Panc1 (cell line): ENCODE measurements around the gene ZBTB37. TPM values are rescaled to one million over a fixed set of nuclear protein-coding genes. Genes with fewer than 3 reads are reported as not detected.

Experiments
- ATAC-seq: fragments of 200-7000 bp; cut with Tn5 transposase; 2 replicates; pipeline ENCODE4 v1.9.1; 2020; ENCODE audit warnings: mild to moderate bottlenecking, moderate library complexity
- BruUV-seq: library from RNA; stranded (reverse); fragments of 400-500 nt; replicated peaks from 2 replicates; lab custom pipeline; 2021; lab: Mats Ljungman, UMichigan
- CTCF ChIA-PET: fragments of 300-600 bp; sonication (Branson Sonifier 250); formaldehyde crosslinking; loops from one replicate; lab custom pipeline; 2022; ENCODE audit warnings: antibody characterized with exemption; lab: Charles Lee
- POLR2A ChIA-PET: fragments of 300-600 bp; sonication (Branson Sonifier 250); formaldehyde crosslinking; loops from one replicate; lab custom pipeline; 2022; ENCODE audit warnings: antibody characterized with exemption; lab: Charles Lee
- DNase-seq: peaks from one replicate; pipeline ENCODE4 v3.0.0-alpha.2; 2010; ENCODE audit warnings: low read depth, low spot score
- H3K27ac ChIP-seq: 2 replicates; pipeline ENCODE4 v1.5.1; 2011; ENCODE audit warnings: mild to moderate bottlenecking, low read length, inconsistent platforms
- H3K27me3 ChIP-seq: fragments of 200-500 bp; sonication (Bioruptor generic); 2 replicates; pipeline ENCODE4 v1.6.0; 2014; ENCODE audit warnings: low read length, inconsistent platforms; ENCODE audit not compliant: control insufficient read depth, insufficient read depth
- H3K36me3 ChIP-seq: fragments of 200-500 bp; sonication (Bioruptor generic); 2 replicates; pipeline ENCODE4 v1.5.1; 2014; ENCODE audit warnings: inconsistent platforms, mild to moderate bottlenecking, low read length, moderate library complexity; ENCODE audit not compliant: control insufficient read depth, insufficient read depth
- H3K4me1 ChIP-seq: 2 replicates; pipeline ENCODE4 v1.5.1; 2011; ENCODE audit warnings: inconsistent platforms, mild to moderate bottlenecking, low read length, moderate library complexity; ENCODE audit not compliant: control insufficient read depth, insufficient read depth
- H3K4me3 ChIP-seq, 2 experiments: 2 replicates each; pipeline ENCODE4 v1.5.1; 2011 to 2012; ENCODE audit warnings: low read depth in 2 of 2, low read length in 2 of 2, mild to moderate bottlenecking in 2 of 2, inconsistent platforms in 1 of 2, moderate library complexity in 1 of 2
- H3K9me3 ChIP-seq: fragments of 200-500 bp; sonication (Bioruptor generic); 2 replicates; pipeline ENCODE4 v1.5.1; 2014; ENCODE audit warnings: low read depth, mild to moderate bottlenecking, inconsistent platforms, low read length, moderate library complexity; ENCODE audit not compliant: control insufficient read depth, insufficient read depth
- CTCF ChIP-seq: fragments of 450-650 bp; IDR thresholded peaks from 2 replicates; pipeline ENCODE4 v1.5.1; 2017; ENCODE audit warnings: mild to moderate bottlenecking
- POLR2AphosphoS5 ChIP-seq: IDR thresholded peaks from 2 replicates; pipeline ENCODE4 v1.6.1; 2012; ENCODE audit warnings: mild to moderate bottlenecking, low read depth, low read length, moderate library complexity
- REST ChIP-seq, 2 experiments: IDR thresholded peaks; 2 replicates each; pipeline ENCODE4 v1.6.1; 2011 to 2012; ENCODE audit warnings: low read depth in 2 of 2, control low read depth in 1 of 2, low read length in 1 of 2, mild to moderate bottlenecking in 1 of 2, moderate library complexity in 1 of 2; ENCODE audit not compliant: insufficient read depth in 1 of 2
- SIN3A ChIP-seq: IDR thresholded peaks from 2 replicates; pipeline ENCODE4 v1.6.1; 2012; ENCODE audit warnings: low read depth, mild to moderate bottlenecking, low read length, moderate library complexity, borderline replicate concordance; ENCODE audit not compliant: insufficient read depth
- TCF7L2 ChIP-seq: IDR thresholded peaks from 2 replicates; pipeline ENCODE4 v1.6.1; 2011; ENCODE audit warnings: mild to moderate bottlenecking, low read depth, low read length, inconsistent platforms
- in situ Hi-C: cut with HindIII; loops from 2 replicates; pipeline ENCODE4 v1.10.0; 2016; ENCODE audit warnings: low sequenced_read_pairs, low pct_unique_long_range_greater_than_20kb
- intact Hi-C: fragments of 100-400 bp; cut with micrococcal nuclease; formaldehyde crosslinking; loops from one replicate; pipeline ENCODE4 v1.10.0; 2022; ENCODE audit not compliant: unreplicated experiment
- total RNA-seq: library from RNA; stranded (reverse); gene quantifications from one replicate; pipeline ENCODE4 v1.2.1, GENCODE V29; 2021; ENCODE audit not compliant: unreplicated experiment

The ZBTB37 gene
- total RNA-seq, 1 experiment from 2014 or later = 11.6 TPM

GRCh38 chr1:173821680-173822079 is 46.5 kb upstream of the ZBTB37 start:
- ATAC-seq (no peak), DNase-seq (no peak)
- H3K9me3 ChIP-seq = no peaks in the 10 kb centered on the region; the same call in 1 of the 2 replicates
- H3K27me3 ChIP-seq = no peaks in the 10 kb centered on the region
- no TSS peak for BruUV-seq
- TF ChIP-seq POLR2AphosphoS5 (no peak), REST (IDR thresholded peaks at IDR 0.05; ENCODE audit: insufficient read depth in 1 of 2, low read depth in 2 of 2, low read length in 1 of 2) (no peak), SIN3A (no peak), CTCF (no peak), TCF7L2 (no peak)
- peaks cover 5% of the 10 kb centered on the region for H3K36me3 ChIP-seq
- ChIA-PET CTCF (no interaction called here), POLR2A (no interaction called here)
- no peak overlapping the region for H3K4me3 ChIP-seq
- no peak overlapping the region for H3K27ac ChIP-seq
- peaks cover 16% of the 10 kb centered on the region for H3K4me1 ChIP-seq
- intact Hi-C loops = loop anchor here (5.0 kb wide), 1 partner anchor 389 kb away; no protein-coding TSS in a partner anchor
- in situ Hi-C loops = no loop called here

DNA sequence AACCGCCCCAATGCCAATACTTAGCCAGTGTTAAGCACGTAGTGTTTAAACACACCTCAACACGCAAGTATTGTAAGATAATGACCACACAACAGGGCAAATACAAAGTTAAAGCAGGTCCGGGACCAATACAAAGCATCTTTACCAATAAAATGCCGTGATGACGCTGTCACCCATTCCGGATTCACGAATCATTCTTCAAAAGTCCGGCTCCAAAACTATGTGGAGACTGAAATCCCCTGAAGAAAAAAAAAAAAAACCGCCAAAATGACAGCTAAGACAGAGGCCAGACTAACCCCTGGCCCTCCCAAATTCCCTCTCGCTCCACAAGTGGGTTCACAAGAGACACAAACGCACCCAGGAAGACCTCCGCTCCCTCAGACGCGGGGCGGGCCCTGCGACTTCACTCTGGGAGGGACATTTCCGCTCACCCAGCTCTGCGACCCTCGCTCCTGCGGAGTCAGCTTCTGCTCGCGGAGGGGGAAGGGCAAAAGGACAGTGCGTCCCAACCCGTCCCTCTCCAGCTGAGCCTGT is 44.3 kb upstream of the ZBTB37 start:
- in situ Hi-C loops = no loop called here
- ATAC-seq (no peak), DNase-seq (no peak)
- peak overlapping the region; percentile 99 for H3K4me3 ChIP-seq
- H3K36me3 ChIP-seq = peaks cover 4% of the 10 kb centered on the region
- BruUV-seq = no TSS peak
- intact Hi-C loops = loop anchor here (5.0 kb wide), 1 partner anchor 392 kb away; no protein-coding TSS in a partner anchor
- peaks cover 20% of the 10 kb centered on the region for H3K4me1 ChIP-seq
- POLR2A ChIA-PET = interaction anchor here (0.7 kb wide), 1 partner anchor 40 kb away, joined by 3 read pairs; no protein-coding TSS in a partner anchor
- TF ChIP-seq CTCF = no peak
- no peak; the same call in 1 of the 2 replicates for TF ChIP-seq SIN3A
- no peak for TF ChIP-seq REST (IDR thresholded peaks at IDR 0.05; ENCODE audit: insufficient read depth in 1 of 2, low read depth in 2 of 2, low read length in 1 of 2)
- no peak; the same call in none of the 2 replicates for TF ChIP-seq POLR2AphosphoS5
- TF ChIP-seq TCF7L2 = no peak
- peak overlapping the region; percentile 99 for H3K27ac ChIP-seq
- H3K27me3 ChIP-seq = no peaks in the 10 kb centered on the region
- no peaks in the 10 kb centered on the region for H3K9me3 ChIP-seq
- CTCF ChIA-PET = no interaction called here
